ENCODE measurements around the gene PKNOX2.

Gene PKNOX2

GRCh38 chr11:125154378-125155099 lies 10.0 kb upstream of the PKNOX2 start:
- no peak for DNase-seq (ENCODE audit: low spot score)

DNA sequence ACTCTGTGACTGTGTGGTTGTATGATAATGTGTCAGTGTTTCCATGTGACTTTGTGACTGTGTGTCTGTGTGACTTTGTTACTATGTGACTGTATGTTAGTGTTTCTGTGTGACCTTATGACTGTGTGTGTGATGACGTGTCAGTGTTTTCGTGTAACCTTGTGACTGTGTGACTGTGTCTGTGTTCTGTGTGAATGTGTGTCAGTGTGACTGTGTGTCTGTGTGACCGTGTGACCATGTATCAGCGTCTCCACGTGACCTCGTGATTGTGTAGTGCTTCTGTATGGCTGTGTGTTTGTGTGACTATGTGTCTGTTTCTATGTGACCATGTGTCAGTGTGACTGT lies 9.5 kb upstream of the PKNOX2 start:
- DNase-seq (ENCODE audit: low spot score), result no peak

DNA sequence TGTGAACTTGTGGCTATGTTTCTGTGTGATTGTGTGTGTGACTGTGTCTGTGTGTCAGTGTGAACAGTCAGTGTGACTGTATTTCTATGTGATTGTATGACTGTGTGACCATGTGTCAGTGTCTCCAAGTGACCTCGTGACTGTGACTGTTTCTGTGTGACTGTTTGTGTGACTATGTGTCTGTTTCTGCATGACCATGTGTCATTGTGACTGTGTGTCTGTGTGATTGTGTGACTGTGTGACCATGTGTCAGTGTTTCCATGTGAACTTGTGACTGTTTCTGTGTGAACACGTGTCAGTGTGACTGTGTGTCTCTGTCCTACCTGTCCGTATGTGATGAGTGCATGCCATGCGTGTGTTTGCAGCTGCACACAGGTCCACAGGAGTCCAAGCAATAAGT lies 8.8 kb upstream of the PKNOX2 start:
- DNase-seq (ENCODE audit: low spot score), result no peak

DNA sequence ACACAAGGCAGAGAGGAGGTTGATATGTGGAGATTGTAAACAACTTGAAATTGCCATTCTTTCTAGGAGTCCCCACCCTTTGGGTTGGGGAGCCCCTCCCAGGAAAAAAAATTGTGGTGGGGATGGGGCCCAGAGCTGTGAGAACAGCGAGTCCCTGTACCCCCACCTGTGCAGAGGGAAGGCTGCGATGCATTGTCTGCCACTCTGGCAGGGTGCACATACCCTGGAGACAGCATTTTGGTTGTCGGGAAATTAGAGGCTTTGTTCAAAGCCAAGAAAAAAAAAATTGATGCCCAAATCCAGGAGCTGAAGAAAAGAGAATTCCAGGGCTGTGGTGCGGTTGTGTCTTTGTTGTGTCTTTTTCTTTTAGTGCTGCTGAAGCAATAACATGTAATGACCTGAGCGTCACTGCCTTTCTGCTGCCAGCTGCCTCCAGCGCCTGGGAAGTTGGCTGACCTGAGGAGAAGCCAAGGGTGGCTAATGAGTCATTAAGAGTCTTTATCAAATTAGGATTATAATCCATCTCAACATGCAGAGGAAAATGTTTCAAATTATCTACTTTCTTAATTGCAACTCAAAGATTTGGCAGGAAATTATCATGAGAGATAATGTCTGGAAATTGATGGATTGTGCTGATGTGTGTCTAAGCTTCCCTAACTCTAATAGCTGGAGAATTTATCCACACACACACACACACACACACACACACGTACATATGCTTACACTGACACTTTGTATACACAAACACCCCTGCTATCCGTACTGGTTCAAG lies 8.0 kb upstream of the PKNOX2 start:
- DNase-seq (ENCODE audit: low spot score), result no peak

GRCh38 chr11:125157118-125157733 lies 7.3 kb upstream of the PKNOX2 start:
- no peak for DNase-seq (ENCODE audit: low spot score)

GRCh38 chr11:125157953-125158680 lies 6.4 kb upstream of the PKNOX2 start:
- no peak for DNase-seq (ENCODE audit: low spot score)

GRCh38 chr11:125162743-125163142 lies 1.8 kb upstream of the PKNOX2 start:
- no peak for DNase-seq (ENCODE audit: low spot score)

GRCh38 chr11:125163431-125164063 lies 1.0 kb upstream of the PKNOX2 start:
- no peak for DNase-seq (ENCODE audit: low spot score)

DNA sequence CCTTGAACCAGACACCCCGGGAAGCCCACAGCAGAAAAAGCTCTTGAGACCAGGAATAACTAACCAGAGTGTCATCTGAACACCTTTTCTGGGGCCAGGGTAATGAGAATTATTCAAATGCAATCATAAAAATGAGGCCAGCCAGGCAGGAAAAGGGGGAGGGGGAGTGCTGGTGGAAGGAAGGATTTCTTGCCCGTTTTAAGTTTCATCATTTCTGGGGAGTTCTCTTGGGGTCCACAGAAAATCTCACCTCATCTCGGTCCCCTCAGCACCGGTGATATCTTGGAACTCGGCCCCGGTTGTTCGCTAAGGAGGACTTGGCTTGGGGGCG lies 495 bp upstream of the PKNOX2 start:
- DNase-seq (ENCODE audit: low spot score), result no peak

- no peak for DNase-seq (ENCODE audit: low spot score)
Measured at GRCh38 chr11:125165111-125165842, 726 bp downstream of the PKNOX2 start.

- no peak for DNase-seq (ENCODE audit: low spot score)
Measured at GRCh38 chr11:125165843-125166763, 1.6 kb downstream of the PKNOX2 start.

DNA sequence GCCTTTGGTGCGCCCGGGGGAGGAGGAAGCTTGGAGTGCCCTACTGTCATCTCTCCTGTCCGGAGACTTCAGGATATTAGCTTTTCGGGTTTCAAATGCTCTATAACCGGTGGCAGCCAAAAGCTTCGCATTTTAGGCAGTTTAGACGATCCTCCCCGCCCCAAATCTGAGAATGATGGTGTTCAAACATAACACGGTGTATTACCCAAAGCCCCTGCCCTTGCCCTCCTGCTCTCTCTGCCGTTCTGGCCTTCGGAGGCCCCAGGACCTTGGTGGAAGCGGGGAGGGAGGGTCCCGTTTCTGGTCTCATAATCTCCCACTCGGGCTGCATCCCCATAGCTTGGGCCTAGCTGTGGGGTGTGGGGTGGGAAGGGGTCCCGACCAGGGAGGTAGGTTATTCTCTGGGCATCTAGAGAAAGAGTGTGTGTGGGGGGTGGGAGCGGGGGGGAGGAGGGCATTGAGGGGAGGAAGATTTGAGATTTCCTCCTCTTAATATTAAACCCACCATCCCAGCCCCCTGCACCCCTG lies 2.3 kb downstream of the PKNOX2 start:
- no peak for DNase-seq (ENCODE audit: low spot score)

DNA sequence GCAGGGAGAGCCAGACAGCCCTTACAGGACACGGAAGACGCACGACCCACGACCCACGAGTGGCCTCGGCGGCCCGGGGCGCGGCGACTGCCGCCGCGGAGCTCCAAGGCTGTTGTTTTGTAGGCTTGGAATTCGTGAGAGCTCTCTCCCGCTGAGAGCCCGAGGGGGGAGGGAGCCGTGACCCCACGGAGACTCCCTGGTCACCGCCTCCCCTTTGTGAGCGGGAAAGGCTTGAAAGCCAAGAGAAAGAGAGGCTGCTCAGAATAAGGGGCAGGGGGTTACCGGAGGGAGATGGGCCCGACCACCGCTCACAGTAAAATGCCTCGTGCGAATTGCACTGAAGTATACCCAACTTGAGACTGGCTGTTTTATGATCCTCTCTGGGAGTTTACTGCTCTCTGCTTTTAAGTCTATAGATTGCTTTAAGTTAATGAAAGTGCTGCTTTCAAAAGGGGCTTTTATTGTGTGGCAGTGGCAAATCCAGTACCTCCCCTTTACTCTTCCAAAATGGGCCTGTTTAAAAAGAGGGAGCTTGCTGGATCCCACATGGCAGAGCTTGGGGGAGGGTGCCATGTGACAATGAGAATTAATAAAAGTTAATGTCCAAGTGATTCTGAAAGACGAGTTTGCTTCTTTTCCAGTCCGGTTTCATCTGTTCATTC lies 2.9 kb downstream of the PKNOX2 start:
- DNase-seq (ENCODE audit: low spot score), result no peak

GRCh38 chr11:125167954-125168835 lies 3.6 kb downstream of the PKNOX2 start:
- no peak for DNase-seq (ENCODE audit: low spot score)

GRCh38 chr11:125168918-125169456 lies 4.4 kb downstream of the PKNOX2 start:
- no peak for DNase-seq (ENCODE audit: low spot score)

DNA sequence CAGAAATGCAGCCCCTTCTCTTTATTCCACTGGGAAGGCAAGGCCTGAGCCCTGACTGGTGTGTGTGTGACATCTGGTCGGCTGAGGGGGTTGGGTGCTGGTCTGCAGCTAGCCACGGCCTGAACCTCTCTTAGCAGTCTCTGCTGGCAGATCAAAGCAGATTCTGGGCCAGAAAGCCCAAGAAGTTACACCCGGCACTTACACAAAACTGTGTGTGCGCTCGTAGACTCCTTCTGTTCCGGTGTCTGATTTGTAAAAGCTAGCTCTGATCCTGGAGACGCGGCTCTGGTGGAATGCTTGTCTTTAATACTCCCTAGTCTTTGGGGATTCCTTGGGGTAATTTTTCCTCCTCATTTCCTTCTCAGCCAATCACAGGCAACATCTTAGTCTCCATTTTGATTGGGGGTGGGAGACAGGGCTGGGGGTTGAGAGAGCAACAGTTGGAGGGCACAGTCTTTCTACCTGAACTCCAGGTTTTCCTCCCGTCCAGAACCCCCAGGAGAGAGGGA lies 5.5 kb downstream of the PKNOX2 start:
- no peak for DNase-seq (ENCODE audit: low spot score)

DNA sequence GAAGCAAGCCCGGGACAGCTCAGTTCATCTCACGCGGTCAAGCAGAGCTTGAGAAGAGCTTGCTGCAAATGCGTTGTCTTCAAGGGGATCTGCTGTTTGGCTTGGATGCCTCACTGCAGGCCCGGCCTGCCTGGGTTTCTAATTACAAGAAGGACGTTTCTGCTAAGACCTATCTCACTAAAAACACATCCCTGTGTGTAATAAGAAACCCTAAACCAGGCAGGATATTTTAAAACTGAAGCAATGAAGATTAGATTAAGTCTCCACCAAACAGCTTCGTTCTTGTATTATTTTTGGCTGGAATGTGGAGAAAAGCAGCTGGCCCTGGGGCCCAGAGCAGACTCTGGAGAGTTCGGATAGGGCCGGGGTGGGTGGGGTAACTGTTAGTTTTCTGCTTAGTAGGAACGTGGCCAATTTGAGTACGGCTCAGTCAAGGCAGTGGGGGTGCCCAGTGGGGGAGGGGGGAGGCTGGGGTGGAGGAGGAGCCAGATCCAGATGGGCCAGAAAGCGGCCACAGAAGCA lies 6.0 kb downstream of the PKNOX2 start:
- DNase-seq (ENCODE audit: low spot score), result no peak

- DNase-seq (ENCODE audit: low spot score), result no peak
Measured at GRCh38 chr11:125171974-125172373, 7.4 kb downstream of the PKNOX2 start.
